Activated naive CD4-positive, alpha-beta T cell (primary cell): ENCODE results near the gene STOML1.
A peak's percentile ranks its signal among the peaks of the same experiment; 100 is the strongest.

Experiments used
- DNase-seq, 4 experiments: peaks; one replicate each; lab custom pipeline; 2025; lab: John Stamatoyannopoulos, UW

STOML1 gene

GRCh38 chr15:74019734-74020133 lies 27.6 kb upstream of the STOML1 start:
- DNase-seq, result no peak

- DNase-seq, result no peak
Measured at GRCh38 chr15:74013374-74013894, 21.3 kb upstream of the STOML1 start.

- DNase-seq, result no peak
Measured at GRCh38 chr15:74011610-74012009, 19.5 kb upstream of the STOML1 start.

GRCh38 chr15:74010929-74011540 lies 18.9 kb upstream of the STOML1 start:
- DNase-seq, result no peak

- DNase-seq, result no peak
Measured at GRCh38 chr15:74008901-74009300, 16.8 kb upstream of the STOML1 start.

- DNase-seq, result peak in 1 of 4 experiments; percentile 7
Measured at GRCh38 chr15:74007820-74008371, 15.8 kb upstream of the STOML1 start.

- no peak for DNase-seq
Measured at GRCh38 chr15:74006774-74007639, 14.9 kb upstream of the STOML1 start.

GRCh38 chr15:73997986-73998385 lies 5.9 kb upstream of the STOML1 start:
- DNase-seq, result no peak

- DNase-seq, result no peak
Measured at GRCh38 chr15:73996939-73997338, 4.8 kb upstream of the STOML1 start.

GRCh38 chr15:73996267-73996666 lies 4.2 kb upstream of the STOML1 start:
- DNase-seq, result no peak

- no peak for DNase-seq
Measured at GRCh38 chr15:73994912-73995622, 3.0 kb upstream of the STOML1 start.

GRCh38 chr15:73994413-73994883 lies 2.4 kb upstream of the STOML1 start, which contains the start of gene PML:
PML (plus strand) TSS chr15:73994716; CDS start chr15:73994813, 97 bp downstream.
- peak; percentile 57 to 85 (median 70) for DNase-seq

- no peak for DNase-seq
Measured at GRCh38 chr15:73993211-73993994, 1.3 kb upstream of the STOML1 start.

- no peak for DNase-seq
Measured at GRCh38 chr15:73992594-73992898, 451 bp upstream of the STOML1 start.

GRCh38 chr15:73991260-73991659 lies 835 bp downstream of the STOML1 start:
- no peak for DNase-seq

GRCh38 chr15:73990250-73991005 lies 1.7 kb downstream of the STOML1 start:
- DNase-seq, result no peak

GRCh38 chr15:73989001-73989798 lies 2.9 kb downstream of the STOML1 start:
- DNase-seq, result no peak

GRCh38 chr15:73988445-73988969 lies 3.6 kb downstream of the STOML1 start:
- no peak for DNase-seq

- DNase-seq, result no peak
Measured at GRCh38 chr15:73987681-73988444, 4.2 kb downstream of the STOML1 start.
